ENCODE measurements around the gene TRIM33. TPM values are rescaled to one million over a fixed set of nuclear protein-coding genes. Genes with fewer than 3 reads are reported as not detected.

TRIM33 gene
- total RNA-seq, 2 donors from 2014 or later: 15.7 to 17.9 TPM

DNA sequence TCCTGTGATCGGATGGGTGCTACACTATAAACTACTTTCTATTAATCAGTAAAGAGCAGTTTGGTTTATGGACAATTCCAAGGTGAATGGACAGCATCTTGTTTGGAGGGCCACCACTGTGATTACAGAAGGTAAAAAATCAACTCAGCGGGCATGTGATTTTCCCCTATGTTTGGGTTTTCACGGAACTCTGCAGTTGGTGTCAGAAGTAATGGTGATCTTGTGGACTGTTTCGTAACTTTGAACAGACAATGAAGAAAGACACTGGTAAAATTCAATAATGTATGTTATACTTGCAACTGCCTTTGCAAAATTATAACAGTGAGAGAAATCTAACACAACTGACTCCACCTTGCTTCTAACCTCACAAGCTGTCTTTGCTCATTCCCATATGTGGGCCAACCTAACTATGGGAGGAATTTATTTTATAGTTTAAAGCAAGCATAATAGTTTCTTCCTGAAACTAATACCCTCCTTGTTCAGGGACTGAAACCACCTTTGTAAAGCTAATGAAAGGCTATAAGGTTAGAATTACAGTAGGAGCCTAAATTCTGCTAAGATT, 53.2 kb downstream of the TRIM33 start:
- peaks cover 0 to 14% of the 10 kb centered on the region in 2 donors for H3K4me1 ChIP-seq
- no peak overlapping the region for H3K4me3 ChIP-seq
- no peak for DNase-seq (ENCODE audit: low spot score)
- no peaks in the 10 kb centered on the region for H3K9me3 ChIP-seq
- H3K36me3 ChIP-seq: peaks cover 4% of the 10 kb centered on the region
- H3K27ac ChIP-seq: no peak overlapping the region
- no peaks in the 10 kb centered on the region for H3K27me3 ChIP-seq
- TF ChIP-seq, protein P1, sequence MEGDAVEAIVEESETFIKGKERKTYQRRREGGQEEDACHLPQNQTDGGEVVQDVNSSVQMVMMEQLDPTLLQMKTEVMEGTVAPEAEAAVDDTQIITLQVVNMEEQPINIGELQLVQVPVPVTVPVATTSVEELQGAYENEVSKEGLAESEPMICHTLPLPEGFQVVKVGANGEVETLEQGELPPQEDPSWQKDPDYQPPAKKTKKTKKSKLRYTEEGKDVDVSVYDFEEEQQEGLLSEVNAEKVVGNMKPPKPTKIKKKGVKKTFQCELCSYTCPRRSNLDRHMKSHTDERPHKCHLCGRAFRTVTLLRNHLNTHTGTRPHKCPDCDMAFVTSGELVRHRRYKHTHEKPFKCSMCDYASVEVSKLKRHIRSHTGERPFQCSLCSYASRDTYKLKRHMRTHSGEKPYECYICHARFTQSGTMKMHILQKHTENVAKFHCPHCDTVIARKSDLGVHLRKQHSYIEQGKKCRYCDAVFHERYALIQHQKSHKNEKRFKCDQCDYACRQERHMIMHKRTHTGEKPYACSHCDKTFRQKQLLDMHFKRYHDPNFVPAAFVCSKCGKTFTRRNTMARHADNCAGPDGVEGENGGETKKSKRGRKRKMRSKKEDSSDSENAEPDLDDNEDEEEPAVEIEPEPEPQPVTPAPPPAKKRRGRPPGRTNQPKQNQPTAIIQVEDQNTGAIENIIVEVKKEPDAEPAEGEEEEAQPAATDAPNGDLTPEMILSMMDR (IDR thresholded peaks at IDR 0.05): no peak

GRCh38 chr1:114456586-114456985, 54.4 kb downstream of the TRIM33 start:
- Histone ChIP-seq H3K27me3 (no peaks in the 10 kb centered on the region), H3K36me3 (peaks cover 4% of the 10 kb centered on the region), H3K4me3 (no peak overlapping the region), H3K9me3 (no peaks in the 10 kb centered on the region), H3K4me1 (peaks cover 0 to 14% of the 10 kb centered on the region in 2 donors), H3K27ac (no peak overlapping the region)
- no peak for DNase-seq (ENCODE audit: low spot score)
- TF ChIP-seq, protein P1 (IDR thresholded peaks at IDR 0.05): no peak

- no peak for DNase-seq (ENCODE audit: low spot score)
- no peaks in the 10 kb centered on the region for H3K27me3 ChIP-seq
- peaks cover 0 to 14% of the 10 kb centered on the region in 2 donors for H3K4me1 ChIP-seq
- H3K27ac ChIP-seq: no peak overlapping the region
- peaks cover 4% of the 10 kb centered on the region for H3K36me3 ChIP-seq
- no peaks in the 10 kb centered on the region for H3K9me3 ChIP-seq
- TF ChIP-seq, protein P1 (IDR thresholded peaks at IDR 0.05): no peak
- H3K4me3 ChIP-seq: no peak overlapping the region
These were observed 55.8 kb downstream of the TRIM33 start for GRCh38 chr1:114455102-114455785.

DNA sequence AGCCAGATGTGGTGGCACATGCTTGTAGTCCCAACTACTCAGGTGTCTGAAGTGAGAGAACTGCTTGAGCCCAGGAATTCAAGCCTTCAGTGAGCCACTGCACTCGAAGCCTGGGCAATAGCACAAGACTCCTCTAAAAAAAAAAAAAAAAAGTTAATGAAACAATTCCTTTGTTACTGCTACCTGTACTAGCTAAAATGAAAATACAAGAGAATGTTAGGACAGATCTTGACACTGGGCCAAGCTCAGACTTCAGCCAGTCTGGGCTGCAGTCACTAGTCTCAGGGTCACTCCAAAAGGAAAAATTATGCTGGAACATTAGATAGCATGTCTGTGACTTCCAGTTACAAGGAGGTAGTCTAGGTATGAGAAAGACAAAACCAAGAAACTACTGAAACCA, 56.5 kb downstream of the TRIM33 start:
- H3K36me3 ChIP-seq: peaks cover 4% of the 10 kb centered on the region

DNA sequence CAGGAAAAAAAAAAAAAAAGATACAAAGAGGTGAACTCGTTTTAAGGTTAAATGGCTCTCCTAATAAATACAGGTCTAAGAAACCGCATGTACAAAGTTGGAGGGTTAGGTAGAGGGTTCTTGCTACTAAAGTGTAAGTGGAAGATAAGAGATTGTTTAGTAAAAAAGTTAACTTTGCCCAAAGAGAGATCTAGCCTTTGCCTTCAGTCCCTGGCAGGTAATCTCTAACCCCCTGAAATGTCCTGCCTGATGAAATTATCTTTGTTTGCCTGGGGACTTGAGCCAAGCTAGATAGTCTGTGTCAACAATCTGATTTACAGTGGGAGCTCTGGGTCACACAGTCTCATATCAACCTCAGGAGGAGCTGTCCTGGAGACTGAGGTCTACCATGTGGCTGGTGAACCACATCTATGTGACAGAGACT, 57.6 kb downstream of the TRIM33 start:
- Histone ChIP-seq H3K27ac (no peak overlapping the region), H3K4me3 (no peak overlapping the region), H3K27me3 (no peaks in the 10 kb centered on the region), H3K4me1 (peaks cover 0 to 13% of the 10 kb centered on the region in 2 donors), H3K36me3 (peaks cover 4% of the 10 kb centered on the region), H3K9me3 (no peaks in the 10 kb centered on the region)
- DNase-seq (ENCODE audit: low spot score): no peak
- TF ChIP-seq, protein P1 (IDR thresholded peaks at IDR 0.05): no peak

More for the DNA sequence above, 56.5 kb downstream of the TRIM33 start:
- Histone ChIP-seq H3K27ac (no peak overlapping the region), H3K27me3 (no peaks in the 10 kb centered on the region), H3K9me3 (no peaks in the 10 kb centered on the region), H3K4me3 (no peak overlapping the region), H3K4me1 (peaks cover 0 to 14% of the 10 kb centered on the region in 2 donors)
- TF ChIP-seq, protein P1 (IDR thresholded peaks at IDR 0.05): no peak
- no peak for DNase-seq (ENCODE audit: low spot score)

Measured in right atrium auricular region (tissue), 2 donors.